GM21723 (cell line): ENCODE results near the gene GATD1.

Experiments
- ATAC-seq: cut with Tn5 transposase; IDR thresholded peaks from one replicate; pipeline ENCODE4 v1.9.1; 2021; ENCODE audit warnings: mild to moderate bottlenecking, moderate library complexity; ENCODE audit not compliant: unreplicated experiment

GATD1 gene

DNA sequence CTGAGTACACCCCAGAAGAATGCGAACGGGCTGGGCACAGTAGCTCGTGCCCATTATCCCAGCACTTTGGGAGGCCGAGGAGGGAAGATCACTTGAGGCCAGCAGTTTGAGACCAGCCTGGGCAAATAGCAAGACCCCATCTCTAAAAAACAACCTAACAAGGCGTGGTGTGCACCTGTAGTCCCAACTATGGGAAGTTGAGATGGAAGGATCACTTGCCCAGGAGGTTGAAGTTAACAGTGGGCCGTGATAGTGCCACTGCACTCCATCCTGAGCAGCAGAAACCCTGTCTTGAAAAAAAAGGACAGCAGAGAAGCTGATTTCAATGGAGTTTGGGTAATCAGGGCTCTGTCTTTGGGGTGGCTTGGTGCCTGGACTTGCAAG is 35.8 kb upstream of the GATD1 start:
- ATAC-seq = no peak

DNA sequence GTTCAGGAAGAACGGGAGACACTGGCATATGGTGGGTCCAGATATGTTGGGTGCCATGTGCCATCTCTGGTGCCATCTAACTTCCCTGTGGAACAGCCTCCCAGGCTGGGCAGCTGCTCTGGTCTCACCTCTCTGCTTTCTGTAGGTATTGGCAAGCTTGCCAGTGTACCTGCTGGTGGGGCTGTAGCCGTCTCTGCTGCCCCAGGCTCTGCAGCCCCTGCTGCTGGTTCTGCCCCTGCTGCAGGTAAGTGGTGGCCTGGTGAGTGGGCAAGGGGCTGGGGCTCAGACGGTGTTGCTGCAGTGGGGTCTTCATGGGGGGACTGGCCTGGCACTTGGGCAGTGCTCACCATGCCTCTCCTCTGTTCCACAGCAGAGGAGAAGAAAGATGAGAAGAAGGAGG is 35.1 kb upstream of the GATD1 start:
- no peak for ATAC-seq

DNA sequence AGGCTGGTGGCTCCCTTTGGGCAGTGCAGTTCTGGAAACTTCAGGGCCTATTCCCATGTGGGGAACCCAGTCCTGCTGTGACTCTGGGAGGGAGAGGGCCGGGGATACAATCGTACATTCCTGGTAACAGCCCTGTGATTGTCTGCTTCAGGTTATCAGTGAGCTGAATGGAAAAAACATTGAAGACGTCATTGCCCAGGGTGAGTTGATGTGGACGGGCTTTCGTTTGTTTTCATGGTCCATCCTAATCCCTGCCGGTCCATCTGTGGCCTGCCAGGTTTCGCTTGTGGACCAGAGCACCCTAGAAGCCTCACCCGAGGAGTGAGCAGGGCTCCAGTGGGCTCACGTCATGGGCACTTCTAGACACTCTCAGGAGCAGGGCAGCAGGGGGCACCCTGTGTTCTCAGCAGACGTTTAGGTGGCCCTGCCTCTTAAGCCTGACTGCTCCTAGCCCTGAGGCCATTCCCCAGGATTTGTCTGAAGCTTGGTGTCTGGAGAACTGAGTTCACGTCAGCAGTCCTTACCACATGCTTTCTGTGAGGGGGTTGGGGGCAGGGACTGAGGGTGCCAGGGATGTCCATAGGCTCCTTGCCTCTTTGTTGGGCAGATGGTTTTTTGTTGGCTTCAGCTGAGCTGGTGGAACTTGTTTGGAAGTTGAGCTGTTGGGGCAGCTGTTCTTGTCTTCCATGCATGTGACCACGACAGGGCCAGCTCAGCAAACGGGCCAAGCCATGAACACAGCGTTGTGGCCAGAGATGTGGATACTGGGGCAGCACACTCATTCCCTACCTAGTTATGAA is 34.4 kb upstream of the GATD1 start:
- ATAC-seq = no peak

DNA sequence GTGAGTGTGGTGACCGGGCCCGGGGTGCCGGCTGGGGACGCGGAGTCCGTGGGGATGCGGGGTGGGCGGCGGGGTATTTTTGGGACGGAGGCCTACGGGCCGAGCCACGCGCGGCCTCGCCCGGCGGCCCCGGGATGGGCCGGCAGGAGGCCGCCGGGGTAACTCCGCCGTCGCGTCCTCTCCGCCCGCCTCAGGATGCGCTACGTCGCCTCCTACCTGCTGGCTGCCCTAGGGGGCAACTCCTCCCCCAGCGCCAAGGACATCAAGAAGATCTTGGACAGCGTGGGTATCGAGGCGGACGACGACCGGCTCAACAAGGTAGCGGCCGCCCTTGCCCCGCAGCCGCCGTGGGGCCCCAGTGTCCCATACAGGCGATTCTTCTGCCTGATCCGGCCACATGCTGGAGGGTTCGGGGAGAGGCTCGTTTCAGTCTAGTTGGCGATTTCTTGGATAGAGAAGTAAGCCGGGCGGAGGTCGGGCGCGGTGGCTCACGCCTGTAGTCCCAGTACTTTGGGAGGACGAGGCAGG is 32.8 kb upstream of the GATD1 start:
- peak; percentile 6 for ATAC-seq

DNA sequence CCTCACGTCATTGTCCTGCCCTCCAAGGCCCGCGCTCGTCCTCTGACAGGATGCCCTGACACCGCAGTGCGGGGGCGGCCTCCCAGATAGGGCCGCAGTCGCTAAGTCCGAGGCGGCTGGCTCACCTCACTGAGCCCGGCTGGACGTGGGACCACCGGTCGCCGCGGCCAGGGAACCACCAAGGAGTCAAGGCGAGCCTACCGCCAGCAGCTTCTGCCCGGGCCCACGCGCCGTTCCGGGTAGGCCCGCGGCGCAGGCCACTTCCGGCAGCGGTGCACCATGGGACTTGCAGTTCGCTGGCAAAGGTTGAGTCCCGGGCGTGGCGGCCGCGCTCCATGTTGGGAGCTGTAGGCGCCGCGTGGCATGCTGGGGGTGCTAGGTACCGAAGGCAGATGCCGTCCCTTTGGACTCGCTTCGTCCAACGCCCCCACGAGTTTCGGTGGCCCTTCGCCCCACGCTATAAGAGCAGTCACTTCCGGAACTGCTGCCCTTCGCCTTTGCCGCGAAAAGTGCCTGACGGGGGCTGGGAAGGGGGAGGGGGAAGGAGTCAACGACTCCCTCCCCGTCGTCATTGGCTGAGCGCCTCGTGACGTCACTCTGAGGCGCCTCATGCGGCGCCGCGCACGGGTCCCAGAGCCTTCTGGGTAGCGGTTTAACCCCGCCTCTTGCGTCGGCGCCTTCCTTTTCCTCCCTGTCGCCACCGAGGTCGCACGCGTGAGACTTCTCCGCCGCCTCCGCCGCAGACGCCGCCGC is 32.2 kb upstream of the GATD1 start, which contains the start of gene RPLP2:
TSS of gene RPLP2 (plus strand) at position 681 of the 753 bp plus-strand sequence. CDS start 268 bp downstream, outside the sequence.
- peak; percentile 75 for ATAC-seq

DNA sequence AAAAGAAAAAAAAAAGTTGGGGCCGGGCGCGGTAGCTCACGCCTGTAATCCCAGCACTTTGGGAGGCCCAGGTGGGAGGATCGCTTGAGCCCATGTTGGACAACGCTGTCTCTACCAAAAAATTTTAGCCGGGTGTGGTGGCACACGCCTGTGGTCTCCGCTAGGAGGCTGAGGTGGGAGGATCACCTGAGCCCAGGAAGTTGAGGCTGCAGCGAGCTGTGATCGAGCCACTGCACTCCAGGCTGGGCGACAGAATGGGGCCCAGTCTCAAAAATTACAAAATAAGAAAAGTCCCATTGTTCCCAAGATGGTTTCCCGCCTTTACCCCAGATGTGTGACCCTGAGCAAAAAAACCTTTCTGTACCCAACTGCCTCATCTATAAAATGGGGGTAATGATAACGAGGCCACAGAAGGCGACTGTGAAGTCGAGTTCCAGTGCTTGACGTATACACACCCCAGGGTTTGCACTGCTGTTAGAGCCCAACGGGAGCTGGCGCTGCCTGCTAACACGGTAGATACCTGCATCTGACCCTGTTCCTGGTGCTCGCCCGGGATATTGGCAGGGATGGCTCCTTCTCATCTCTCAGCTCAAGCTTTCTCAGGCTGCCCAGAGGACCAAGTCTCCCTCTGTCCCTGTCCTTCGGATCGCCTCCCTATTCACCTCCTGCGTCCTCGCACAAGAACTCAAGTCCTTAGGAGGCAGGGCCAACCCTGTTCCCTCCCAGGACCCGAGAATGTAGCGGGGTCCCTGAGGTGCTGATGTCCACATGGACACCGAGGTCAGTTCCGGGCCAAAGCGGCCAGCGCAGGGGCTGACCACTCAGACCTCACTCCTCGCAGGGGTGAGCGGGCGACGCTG is 31.4 kb upstream of the GATD1 start:
- peak; percentile 1 for ATAC-seq

DNA sequence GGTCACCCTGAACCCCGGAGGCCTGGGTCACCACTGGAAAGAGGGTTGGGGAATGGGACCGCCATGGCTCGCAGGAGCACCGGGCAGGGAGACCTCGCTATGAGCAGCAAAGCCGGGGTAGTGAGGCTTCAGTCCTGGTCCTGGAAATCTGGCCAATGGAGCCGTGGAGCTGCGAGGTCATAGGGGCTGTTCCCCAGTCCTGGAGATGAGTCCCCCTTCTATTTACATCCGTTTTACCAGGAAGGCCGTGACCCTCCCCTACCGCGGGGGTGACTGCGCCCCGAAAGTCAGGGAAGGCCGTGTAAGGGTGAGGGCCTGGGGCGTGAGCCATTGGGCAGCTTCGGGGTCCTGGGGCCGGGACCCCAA is 27.3 kb upstream of the GATD1 start:
- no peak for ATAC-seq

DNA sequence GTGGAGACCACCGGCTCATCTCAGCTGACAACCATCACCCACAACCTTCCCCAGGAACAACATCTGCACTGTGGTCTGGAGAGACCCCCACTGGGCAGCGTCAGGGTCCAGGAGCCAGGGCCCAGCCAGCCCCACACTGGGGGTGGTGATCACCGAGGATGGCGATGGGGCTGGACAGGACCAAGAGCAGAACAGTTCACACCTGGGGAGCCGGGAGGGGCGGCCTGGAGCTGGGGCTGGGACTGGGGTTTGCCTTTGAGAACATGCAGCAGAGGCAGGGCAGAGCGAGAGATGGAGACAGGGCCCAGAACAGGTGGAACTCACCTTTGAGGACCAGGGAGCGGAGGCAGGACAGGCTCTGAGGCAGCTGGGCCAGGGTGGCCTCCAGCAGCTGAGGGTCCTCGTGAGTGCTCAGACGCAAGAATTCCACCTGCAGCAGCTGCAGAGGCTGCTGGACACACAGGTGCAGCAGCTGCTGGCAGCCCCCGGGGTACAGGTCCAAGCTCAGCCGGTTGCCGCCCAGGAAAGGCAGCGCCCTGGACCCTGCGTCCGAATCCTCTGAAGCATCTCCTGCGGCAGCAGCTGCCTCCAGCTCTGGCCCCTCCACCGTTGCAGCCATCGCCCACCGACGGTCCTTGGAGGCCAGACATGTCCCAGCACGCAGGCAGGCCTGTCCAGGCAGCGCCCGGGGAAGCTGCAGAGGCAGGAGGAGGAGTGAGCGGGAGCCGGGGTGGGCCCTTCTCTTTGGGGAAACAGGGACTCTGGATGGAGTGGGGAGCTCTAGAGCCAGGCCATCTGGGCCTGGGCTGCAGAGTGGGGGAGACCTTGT is 26.7 kb upstream of the GATD1 start:
- ATAC-seq = no peak

DNA sequence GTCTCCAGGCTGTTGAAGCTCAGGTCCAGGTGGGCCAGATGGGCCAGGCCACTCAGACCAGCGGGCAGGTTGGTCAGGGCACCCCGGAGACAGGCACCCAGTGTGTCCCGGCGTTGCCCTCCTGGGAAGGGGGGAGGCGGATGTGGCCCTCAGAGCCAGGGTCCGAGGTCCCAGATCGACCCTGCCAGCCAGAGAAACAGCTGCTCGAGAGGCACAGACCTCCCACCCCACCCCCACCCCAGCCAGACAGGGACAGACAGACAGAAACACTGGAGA is 26.1 kb upstream of the GATD1 start:
- no peak for ATAC-seq

DNA sequence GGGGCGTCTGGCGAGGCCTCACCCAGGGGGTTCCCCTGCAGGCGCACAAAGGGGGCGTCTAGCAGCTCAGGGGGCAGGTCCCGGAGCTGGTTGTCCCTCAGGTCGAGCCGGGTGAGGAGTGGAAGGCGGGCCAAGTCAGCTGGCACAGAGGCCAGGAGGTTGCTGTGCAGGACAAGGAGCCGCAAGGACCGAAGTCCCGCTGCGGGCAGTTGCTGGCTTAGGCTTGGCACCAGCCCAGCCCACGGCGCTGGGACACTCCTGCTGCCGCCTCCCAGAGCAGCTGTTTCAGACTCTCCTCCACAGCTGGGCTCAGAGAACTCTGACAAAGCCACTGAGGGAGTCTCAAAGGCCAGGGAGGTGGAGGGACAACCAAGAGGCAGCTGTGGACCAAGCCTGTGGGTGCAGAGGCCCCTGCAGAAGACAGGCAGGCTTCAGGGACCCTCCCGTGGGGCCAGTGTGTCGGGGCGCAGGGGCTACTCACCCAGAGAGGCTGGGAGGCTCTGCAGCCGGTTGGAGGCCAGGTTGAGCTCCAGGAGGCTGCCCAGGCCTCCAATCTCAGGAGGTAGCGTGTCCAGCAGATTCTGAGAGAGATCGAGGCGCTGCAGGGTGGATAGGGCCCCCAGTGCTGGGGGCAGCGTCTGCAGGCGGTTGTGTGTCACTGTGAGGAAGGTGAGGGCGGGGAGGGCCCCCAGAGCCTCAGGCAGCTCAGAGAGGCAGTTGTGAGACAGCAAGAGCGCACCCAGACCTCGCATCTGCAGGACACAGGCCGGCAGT is 25.6 kb upstream of the GATD1 start:
- ATAC-seq = no peak

DNA sequence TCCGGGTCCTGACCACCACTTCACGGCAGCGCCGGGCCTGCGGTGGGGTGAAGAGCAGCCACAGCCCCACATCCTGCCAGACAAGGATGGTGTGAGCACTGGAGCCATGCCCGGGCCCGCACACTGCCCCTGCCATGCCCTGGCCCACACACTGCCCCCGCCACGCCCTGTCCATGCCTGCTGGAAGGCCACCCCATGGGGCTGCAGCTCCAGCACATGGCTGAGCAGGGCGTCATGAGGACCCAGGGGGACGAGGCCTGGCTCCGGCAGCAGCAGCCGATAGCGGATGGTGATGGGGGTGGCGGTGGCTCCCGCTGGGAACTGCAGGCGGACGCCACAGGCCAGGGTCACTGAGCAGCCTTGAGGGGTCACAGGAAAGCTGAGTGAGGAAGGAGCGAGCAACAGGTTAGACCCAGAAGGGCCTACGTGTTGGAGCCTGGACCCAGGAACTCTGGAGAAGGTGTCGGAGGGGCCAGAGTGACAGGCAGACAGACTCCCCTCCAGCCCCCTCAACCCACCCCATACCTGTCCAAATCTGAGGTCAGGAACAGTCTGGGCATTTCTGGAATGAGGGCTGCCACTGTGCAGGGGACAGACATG is 24.8 kb upstream of the GATD1 start:
- ATAC-seq = no peak

DNA sequence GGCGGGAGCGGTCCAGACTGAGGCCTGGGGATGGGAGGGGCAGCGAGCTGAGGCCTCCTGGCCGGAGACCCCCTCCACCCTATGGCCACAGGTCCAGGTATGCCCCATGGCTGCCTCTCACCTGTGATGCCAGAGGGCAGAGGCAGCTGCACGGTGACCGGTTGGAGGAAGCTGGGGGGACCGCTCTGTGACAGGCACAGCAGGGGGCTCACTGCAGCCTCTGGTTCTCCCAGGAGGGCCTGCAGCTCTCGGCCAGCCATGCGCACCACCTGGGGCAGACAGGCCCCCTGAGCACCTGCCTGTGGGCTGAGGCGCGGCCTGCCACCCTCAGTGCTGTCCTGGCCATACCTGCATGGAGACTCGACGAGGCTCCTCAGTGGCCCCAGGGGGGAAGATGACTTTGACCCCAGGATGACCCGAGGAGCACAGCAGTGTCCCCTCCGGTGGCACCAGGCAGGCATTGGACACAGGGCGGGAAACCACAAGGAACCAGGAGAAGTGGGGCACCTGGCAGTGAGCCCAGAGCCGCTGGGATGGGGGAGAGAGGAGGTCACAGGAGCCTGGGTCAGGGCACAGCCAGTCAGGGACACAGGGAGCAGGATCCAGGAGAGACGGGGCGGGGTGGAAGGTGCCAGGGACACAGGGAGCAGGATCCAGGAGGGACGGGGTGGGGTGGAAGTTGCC is 24.0 kb upstream of the GATD1 start:
- ATAC-seq = no peak

DNA sequence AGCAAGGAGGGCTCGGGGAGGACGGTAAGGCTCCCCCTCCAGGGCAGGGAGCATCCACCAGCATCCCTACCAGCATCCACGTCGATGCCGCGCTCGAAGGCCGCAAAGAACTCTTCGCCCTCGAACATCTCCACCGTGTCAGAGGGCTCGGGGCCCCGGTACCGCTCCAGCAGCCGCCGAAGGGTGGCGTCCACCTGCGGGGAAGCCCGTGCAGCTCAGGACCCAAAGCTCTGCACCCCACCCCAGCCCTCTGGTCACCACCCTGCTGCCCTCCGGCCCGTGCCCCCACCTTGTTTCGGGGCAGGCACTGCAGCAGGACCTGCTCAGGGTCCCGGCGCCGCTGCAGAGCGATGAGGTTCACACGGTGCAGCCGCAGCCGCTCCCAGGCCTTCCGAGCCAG is 23.2 kb upstream of the GATD1 start:
- no peak for ATAC-seq

DNA sequence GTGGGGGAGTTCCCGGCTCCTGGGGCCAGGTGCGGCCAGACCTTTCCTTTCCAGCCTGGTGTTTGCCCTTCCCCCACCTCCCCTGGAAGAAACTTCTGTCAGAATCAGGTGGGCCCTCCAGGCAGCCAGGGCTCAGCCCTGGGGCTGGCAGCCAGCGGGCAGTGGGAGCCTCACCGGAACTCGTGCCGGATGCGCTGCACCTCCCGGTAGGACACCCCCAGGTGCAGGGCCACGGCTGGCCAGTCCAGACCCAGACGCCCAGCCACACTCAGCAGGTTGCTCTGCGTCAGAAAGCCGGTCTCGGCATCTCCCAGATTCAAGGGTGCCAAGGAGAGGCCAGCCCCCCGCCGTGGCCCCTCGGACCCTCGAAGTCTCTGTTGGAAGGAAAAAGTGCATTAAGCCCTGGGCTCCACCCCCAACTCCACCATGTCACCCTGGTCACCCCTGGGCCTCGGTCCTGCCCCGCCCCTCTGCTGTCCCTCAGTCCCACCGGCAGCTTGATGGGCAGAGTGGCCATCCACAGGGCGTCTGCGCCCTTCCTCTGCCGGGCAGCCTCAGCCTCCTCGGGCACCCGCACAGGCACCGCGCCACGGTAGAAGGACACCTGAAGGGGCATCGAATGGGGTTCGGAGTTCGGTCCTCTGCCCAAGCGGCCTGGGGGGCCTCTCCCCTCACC is 22.5 kb upstream of the GATD1 start:
- no peak for ATAC-seq

DNA sequence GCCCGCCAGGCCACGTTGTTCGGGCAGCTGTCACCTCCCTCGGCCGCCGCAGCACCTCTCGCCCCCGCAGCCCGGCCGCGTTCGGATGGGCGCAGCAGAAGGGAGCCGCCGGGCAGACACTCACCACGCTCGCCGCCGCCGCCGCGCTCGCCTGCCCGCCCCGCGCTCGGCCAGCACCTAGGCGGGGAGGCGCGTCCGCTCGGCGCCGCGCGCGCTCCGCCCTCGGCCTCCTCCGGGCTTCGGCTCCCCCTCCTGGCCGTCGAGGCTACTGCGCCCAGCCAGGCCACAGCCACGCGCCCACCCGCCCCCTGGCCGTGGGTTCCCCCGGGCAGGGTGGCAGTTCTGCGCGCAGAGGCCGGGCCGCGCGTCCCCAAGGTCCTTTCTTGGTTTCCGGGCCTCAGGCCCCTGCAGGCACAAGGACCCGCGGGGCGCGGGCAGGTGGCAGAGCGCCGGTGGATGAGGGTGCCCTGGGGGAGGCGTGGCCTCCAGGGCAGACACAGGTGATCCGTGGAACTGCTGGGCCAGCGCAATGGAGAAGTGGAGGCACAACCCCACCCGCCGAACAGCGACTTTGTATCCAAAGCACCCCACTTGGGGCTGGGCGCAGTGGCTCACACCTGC is 20.9 kb upstream of the GATD1 start, which contains the start of gene SLC25A22:
TSS of gene SLC25A22 (minus strand) at position 189 of the 621 bp plus-strand sequence. CDS start 3,275 bp downstream, outside the sequence.
- peak; percentile 67 for ATAC-seq

DNA sequence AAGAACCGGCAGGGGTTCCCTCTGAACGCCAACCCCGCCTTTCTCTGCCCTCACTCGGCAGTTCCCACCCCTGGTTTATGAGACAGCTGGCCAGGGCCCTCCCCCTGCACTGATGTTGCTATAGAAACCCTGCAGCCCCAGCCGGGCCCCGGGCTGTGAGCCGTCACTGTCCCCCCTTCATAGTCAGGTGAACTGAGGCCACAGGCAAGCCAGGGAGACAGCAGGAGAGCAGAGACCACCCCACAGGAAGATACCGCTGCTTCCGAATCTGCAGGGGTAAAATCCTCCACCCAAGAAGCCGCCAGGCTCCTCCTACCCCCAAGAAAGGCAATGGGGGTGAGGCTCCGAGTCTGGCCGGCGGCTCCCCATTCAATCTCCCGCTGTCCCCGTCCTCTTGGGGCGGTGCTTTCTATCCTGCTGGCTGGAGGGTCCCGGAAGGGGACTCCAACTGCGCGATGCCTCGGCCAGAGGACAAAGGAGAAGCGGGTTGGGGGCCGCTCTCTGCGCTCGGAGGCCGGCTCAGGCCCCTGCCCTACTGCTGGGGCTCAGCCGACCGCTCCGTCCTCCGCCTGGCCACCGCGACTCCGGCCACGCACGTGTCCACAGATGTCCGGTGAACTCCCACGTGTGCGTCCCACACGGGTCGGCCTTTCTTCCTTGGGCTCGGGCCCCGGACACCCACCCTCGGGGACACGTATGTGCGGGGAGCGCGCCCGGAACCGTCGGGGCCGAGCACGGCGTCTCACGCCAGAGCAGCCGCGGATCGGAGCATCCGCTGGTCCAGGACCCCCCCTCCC is 20.2 kb upstream of the GATD1 start:
- ATAC-seq = peak; percentile 45
